ENCODE data around the gene PEX11G.

The PEX11G gene

GRCh38 chr19:7427944-7428343, 60.9 kb downstream of the PEX11G start:
- DNase-seq: no peak

DNA sequence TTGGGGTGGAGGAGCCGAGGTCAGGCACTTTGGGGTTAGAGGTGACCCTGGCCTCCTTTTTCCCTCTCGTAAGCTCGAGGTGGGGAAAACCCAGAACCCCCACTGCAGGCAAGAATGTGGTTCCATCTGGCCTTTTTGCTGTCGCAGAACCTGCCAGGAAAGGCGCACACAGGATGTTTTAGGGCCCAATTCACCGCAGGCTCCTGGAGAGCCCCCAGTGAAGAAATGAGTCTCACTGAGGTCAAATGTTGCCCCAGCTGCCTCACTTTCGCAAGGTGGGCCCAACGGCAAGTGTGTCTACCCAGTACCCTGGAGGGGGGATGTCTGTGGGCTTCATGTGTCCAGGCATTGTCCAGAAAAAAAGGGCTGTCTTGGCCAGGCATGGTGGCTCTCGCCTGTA, 61.8 kb downstream of the PEX11G start:
- DNase-seq: peak in 1 of 2 donors; percentile 22

Data from CD4-positive, alpha-beta T cell treated with Interleukin-4 for 1 hour (primary cell).